Left forelimb (tissue), 1 donor: ENCODE data around the gene GPR160.

Experiments
- DNase-seq: peaks from one replicate; pipeline ENCODE4 v3.0.0-alpha.2; 2018; ENCODE audit warnings: low spot score

GPR160 gene

GRCh38 chr3:170064108-170064507 lies 26.3 kb downstream of the GPR160 start:
- DNase-seq = no peak

GRCh38 chr3:170075441-170076091 lies 37.8 kb downstream of the GPR160 start:
- no peak for DNase-seq

- DNase-seq = no peak
These were observed 39.0 kb downstream of the GPR160 start for GRCh38 chr3:170076715-170077238.

- DNase-seq = no peak
These were observed 39.6 kb downstream of the GPR160 start for GRCh38 chr3:170077361-170077760.

- no peak for DNase-seq
These were observed 41.0 kb downstream of the GPR160 start for GRCh38 chr3:170078620-170079281.

- DNase-seq = no peak
These were observed 41.9 kb downstream of the GPR160 start for GRCh38 chr3:170079536-170080165.

GRCh38 chr3:170080605-170081004 lies 42.8 kb downstream of the GPR160 start:
- no peak for DNase-seq

GRCh38 chr3:170081079-170081741 lies 43.4 kb downstream of the GPR160 start:
- no peak for DNase-seq

- DNase-seq = no peak
These were observed 45.5 kb downstream of the GPR160 start for GRCh38 chr3:170083343-170083742.

- no peak for DNase-seq
These were observed 47.6 kb downstream of the GPR160 start for GRCh38 chr3:170085396-170085795.

GRCh38 chr3:170089862-170090600 lies 52.2 kb downstream of the GPR160 start:
- no peak for DNase-seq

GRCh38 chr3:170090601-170090981 lies 52.8 kb downstream of the GPR160 start:
- no peak for DNase-seq

GRCh38 chr3:170092907-170093306 lies 55.1 kb downstream of the GPR160 start:
- DNase-seq = no peak

GRCh38 chr3:170095771-170096170 lies 58.0 kb downstream of the GPR160 start:
- no peak for DNase-seq

GRCh38 chr3:170096342-170096741 lies 58.5 kb downstream of the GPR160 start:
- no peak for DNase-seq

- no peak for DNase-seq
These were observed 61.0 kb downstream of the GPR160 start for GRCh38 chr3:170098753-170099152.

GRCh38 chr3:170100944-170101343 lies 63.1 kb downstream of the GPR160 start:
- no peak for DNase-seq

GRCh38 chr3:170102431-170102830 lies 64.6 kb downstream of the GPR160 start:
- no peak for DNase-seq

GRCh38 chr3:170107941-170108340 lies 70.1 kb downstream of the GPR160 start:
- no peak for DNase-seq

- no peak for DNase-seq
These were observed 71.2 kb downstream of the GPR160 start for GRCh38 chr3:170108955-170109354.

GRCh38 chr3:170109579-170110293 lies 71.9 kb downstream of the GPR160 start:
- no peak for DNase-seq
